ENCODE results near the gene GTF2IRD2.
"Not testable (repeated sequence)": the region's sequence is repeated elsewhere in the genome, so short reads cannot be mapped to it uniquely, and the experiment has no call there.

GRCh38 chr7:74766991-74767390 is 84.4 kb downstream of the GTF2IRD2 start:
- not testable (repeated sequence) for TF ChIP-seq CTCF (conservative IDR thresholded peaks at IDR 0.05; ENCODE audit: low read depth, low read length); EZH2phosphoT487 (IDR thresholded peaks at IDR 0.05; ENCODE audit: borderline replicate concordance, low read length)

Measured in PC-3 (cell line).